Measurements from ENCODE around the gene ELFN1. TPM values are rescaled to one million over a fixed set of nuclear protein-coding genes. Genes with fewer than 3 reads are reported as not detected.

ELFN1 gene
- total and polyA plus RNA-seq, 9 of the 15 experiments (the other 6 are each of a cell fraction or from before 2014, with no cell fraction given), result 0.04 to 0.64 (median 0.18) TPM; not detected in 2

DNA sequence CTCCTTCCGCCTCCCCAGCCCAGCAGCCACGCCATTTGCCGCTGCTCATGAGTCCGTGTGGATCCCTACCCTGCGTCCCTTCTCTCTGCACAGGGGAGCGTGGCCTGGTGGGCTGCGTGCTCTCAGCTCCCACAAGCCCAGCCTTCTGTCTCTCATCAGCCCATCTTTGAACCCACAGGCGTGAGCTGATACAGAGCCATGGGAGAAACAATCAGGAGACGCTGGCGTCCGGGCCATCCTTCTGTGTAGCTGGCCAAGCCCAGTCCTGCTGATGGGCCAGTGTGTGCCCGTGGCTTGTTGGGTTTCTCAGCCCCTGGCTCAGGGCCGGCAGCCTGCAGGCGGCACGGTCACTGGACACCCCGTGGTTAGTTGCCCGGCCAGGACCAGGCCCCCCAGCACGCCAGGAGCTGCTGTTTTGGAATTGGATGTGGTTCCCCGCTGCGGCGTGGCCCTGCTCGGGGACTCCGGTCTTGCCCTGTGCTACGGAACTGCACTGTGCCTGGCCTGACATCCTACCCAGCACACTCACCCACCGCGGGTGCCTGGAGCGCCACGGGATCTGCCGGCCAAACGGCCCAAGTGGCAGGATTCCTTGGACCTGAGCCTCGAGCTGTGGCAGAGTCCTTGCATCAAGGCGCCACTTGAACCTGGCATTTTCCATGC lies 88.9 kb downstream of the ELFN1 start:
- in situ Hi-C loops (cut with MboI) (no loop called here), intact Hi-C loops (cut with micrococcal nuclease) (loop anchor here (2.0 to 5.0 kb wide), 2 partner anchors 97 to 180 kb away; no protein-coding TSS in a partner anchor)
- no peaks in the 10 kb centered on the region for H3K9me1 ChIP-seq (ENCODE audit: control insufficient read depth, insufficient read depth, low read length)
- no peak for DNase-seq (ENCODE audit: extremely low read depth in 1 of 4, low spot score in 3 of 4)
- POLR2A ChIA-PET, result interaction anchor here (0.8 kb wide), 1 partner anchor 456 kb away, joined by 3 read pairs; no protein-coding TSS in a partner anchor
- no peak overlapping the region for H3K4me2 ChIP-seq (ENCODE audit: insufficient read depth, low read length)
- H2AFZ ChIP-seq (ENCODE audit: low read depth, low read length), result no peak overlapping the region
- CTCF ChIA-PET (ENCODE audit: low intra/inter-chr PET ratio), result no interaction called here
- peaks cover under 1% of the 10 kb centered on the region; the same call in 1 of the 2 replicates for H3K9me3 ChIP-seq (replicated peaks; ENCODE audit: control insufficient read depth, insufficient read depth, low read depth, low read length)
- BruUV-seq (replicated peaks), result no TSS peak
- 20% methylated on average over 27 of the region's 32 CpGs for WGBS (ENCODE audit: insufficient coverage, low coverage, missing lambda C conversion rate)
- no peak overlapping the region for H3K4me3 ChIP-seq
- no peaks in the 10 kb centered on the region for H3K36me3 ChIP-seq (ENCODE audit: control insufficient read depth, insufficient read depth, low read length)
- no peak overlapping the region for H3K27ac ChIP-seq (ENCODE audit: extremely low read depth, low read depth, low read length)
- H3K9ac ChIP-seq (ENCODE audit: insufficient read depth in 1 of 2, low read depth in 2 of 2, low read length in 2 of 2), result peak overlapping the region in 1 of 2 experiments; percentile 28; a peak in 1 of 4 replicates
- peaks cover 0 to 23% of the 10 kb centered on the region in 2 experiments; a peak in 2 of 5 replicates for H3K4me1 ChIP-seq (replicated peaks in 1 of 2; ENCODE audit: control insufficient read depth in 2 of 2, insufficient read depth in 2 of 2, low read length in 2 of 2)
- peak; percentile 29 for ATAC-seq
- H3K79me2 ChIP-seq (ENCODE audit: control insufficient read depth, insufficient read depth, low read length), result no peaks in the 10 kb centered on the region
- H4K20me1 ChIP-seq (replicated peaks; ENCODE audit: control insufficient read depth, insufficient read depth, low read length), result peaks cover 7% of the 10 kb centered on the region
- FAIRE-seq, result no peak
- H3K27me3 ChIP-seq (ENCODE audit: control insufficient read depth in 2 of 2, insufficient read depth in 2 of 2, low read length in 2 of 2), result peaks cover 22 to 59% of the 10 kb centered on the region in 2 experiments; a peak in 4 of 5 replicates
- no peak for TF ChIP-seq ZKSCAN3 (CRISPR knock-in tag; IDR thresholded peaks at IDR 0.05)
- TF ChIP-seq RCOR1 (IDR thresholded peaks at IDR 0.05; ENCODE audit: borderline replicate concordance in 1 of 2, low read depth in 2 of 2, low read length in 2 of 2), result no peak
- TF ChIP-seq NFYB (IDR thresholded peaks at IDR 0.05; ENCODE audit: extremely low read depth, insufficient read length), result no peak
- no peak for TF ChIP-seq JUNB (CRISPR knock-in tag; conservative IDR thresholded peaks at IDR 0.05)
- no peak for TF ChIP-seq ZNF217 (CRISPR knock-in tag; IDR thresholded peaks at IDR 0.05)
- no peak for TF ChIP-seq NONO (IDR thresholded peaks at IDR 0.05; ENCODE audit: low read depth in 2 of 2, low read length in 1 of 2)
- no peak for TF ChIP-seq RBBP5 (IDR thresholded peaks at IDR 0.05; ENCODE audit: borderline replicate concordance, insufficient read depth, low read length, poor library complexity, severe bottlenecking)
- no peak for TF ChIP-seq CAMTA2 (CRISPR knock-in tag; conservative IDR thresholded peaks at IDR 0.05)
- TF ChIP-seq ZNF224 (CRISPR knock-in tag; IDR thresholded peaks at IDR 0.05), result no peak
- no peak for TF ChIP-seq ZNF551 (CRISPR knock-in tag; IDR thresholded peaks at IDR 0.05)
- TF ChIP-seq ZC3H8 (IDR thresholded peaks at IDR 0.05), result no peak
- TF ChIP-seq, protein P1, sequence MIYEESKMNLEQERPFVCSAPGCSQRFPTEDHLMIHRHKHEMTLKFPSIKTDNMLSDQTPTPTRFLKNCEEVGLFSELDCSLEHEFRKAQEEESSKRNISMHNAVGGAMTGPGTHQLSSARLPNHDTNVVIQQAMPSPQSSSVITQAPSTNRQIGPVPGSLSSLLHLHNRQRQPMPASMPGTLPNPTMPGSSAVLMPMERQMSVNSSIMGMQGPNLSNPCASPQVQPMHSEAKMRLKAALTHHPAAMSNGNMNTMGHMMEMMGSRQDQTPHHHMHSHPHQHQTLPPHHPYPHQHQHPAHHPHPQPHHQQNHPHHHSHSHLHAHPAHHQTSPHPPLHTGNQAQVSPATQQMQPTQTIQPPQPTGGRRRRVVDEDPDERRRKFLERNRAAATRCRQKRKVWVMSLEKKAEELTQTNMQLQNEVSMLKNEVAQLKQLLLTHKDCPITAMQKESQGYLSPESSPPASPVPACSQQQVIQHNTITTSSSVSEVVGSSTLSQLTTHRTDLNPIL (CRISPR knock-in tag; IDR thresholded peaks at IDR 0.05), result no peak
- TF ChIP-seq, protein P2, sequence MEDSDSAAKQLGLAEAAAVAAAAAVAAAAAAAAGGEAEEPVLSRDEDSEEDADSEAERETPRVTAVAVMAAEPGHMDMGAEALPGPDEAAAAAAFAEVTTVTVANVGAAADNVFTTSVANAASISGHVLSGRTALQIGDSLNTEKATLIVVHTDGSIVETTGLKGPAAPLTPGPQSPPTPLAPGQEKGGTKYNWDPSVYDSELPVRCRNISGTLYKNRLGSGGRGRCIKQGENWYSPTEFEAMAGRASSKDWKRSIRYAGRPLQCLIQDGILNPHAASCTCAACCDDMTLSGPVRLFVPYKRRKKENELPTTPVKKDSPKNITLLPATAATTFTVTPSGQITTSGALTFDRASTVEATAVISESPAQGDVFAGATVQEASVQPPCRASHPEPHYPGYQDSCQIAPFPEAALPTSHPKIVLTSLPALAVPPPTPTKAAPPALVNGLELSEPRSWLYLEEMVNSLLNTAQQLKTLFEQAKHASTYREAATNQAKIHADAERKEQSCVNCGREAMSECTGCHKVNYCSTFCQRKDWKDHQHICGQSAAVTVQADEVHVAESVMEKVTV (CRISPR knock-in tag; IDR thresholded peaks at IDR 0.05), result no peak
- TF ChIP-seq, protein P3, sequence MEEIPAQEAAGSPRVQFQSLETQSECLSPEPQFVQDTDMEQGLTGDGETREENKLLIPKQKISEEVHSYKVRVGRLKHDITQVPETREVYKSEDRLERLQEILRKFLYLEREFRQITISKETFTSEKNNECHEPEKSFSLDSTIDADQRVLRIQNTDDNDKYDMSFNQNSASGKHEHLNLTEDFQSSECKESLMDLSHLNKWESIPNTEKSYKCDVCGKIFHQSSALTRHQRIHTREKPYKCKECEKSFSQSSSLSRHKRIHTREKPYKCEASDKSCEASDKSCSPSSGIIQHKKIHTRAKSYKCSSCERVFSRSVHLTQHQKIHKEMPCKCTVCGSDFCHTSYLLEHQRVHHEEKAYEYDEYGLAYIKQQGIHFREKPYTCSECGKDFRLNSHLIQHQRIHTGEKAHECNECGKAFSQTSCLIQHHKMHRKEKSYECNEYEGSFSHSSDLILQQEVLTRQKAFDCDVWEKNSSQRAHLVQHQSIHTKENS (CRISPR knock-in tag; IDR thresholded peaks at IDR 0.05), result no peak
- no peak for TF ChIP-seq ZNF212 (CRISPR knock-in tag; IDR thresholded peaks at IDR 0.05)
- no peak for TF ChIP-seq MCM7 (IDR thresholded peaks at IDR 0.05)
- no peak for TF ChIP-seq HDAC3 (IDR thresholded peaks at IDR 0.05; ENCODE audit: borderline replicate concordance, partially characterized antibody)
- no peak for TF ChIP-seq XRCC5 (IDR thresholded peaks at IDR 0.05; ENCODE audit: low read depth, low read length)
